HG03342 (cell line): ENCODE results near the gene VIM.
"Not testable (repeated sequence)": the region's sequence is repeated elsewhere in the genome, so short reads cannot be mapped to it uniquely, and the experiment has no call there.

Experiments used
- ATAC-seq: cut with Tn5 transposase; IDR thresholded peaks from one replicate; pipeline ENCODE4 v1.9.1; 2021; ENCODE audit warnings: mild to moderate bottlenecking, moderate library complexity; ENCODE audit not compliant: unreplicated experiment

Gene VIM

GRCh38 chr10:17255512-17255911 lies 27.5 kb downstream of the VIM start:
- ATAC-seq: no peak

GRCh38 chr10:17256051-17256450 lies 28.0 kb downstream of the VIM start:
- ATAC-seq: no peak

- ATAC-seq: no peak
Observed at GRCh38 chr10:17256627-17257026, 28.6 kb downstream of the VIM start.

GRCh38 chr10:17257466-17258321 lies 29.7 kb downstream of the VIM start:
- peak; percentile 89 for ATAC-seq

- ATAC-seq: no peak
Observed at GRCh38 chr10:17262502-17262901, 34.5 kb downstream of the VIM start.

DNA sequence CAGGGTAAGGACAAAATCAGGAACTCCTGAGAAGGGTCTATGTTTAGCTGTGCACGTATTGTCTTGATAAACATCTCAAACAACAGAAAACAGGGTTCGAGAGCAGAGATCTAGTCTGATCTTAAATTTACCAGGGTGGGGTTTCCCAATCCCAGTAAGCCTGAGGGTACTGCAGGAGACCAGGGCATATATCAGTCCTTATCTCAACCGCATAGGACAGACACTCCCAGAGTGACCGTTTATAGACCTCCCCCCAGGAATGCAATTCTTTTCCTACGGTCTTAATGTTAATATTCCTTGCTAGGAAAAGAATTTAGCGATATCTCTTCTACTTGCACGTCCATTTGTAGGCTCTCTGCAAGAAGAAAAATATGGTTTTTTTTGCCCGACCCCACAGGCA lies 35.5 kb downstream of the VIM start:
- no peak for ATAC-seq

GRCh38 chr10:17265468-17265867 lies 37.4 kb downstream of the VIM start:
- no peak for ATAC-seq

DNA sequence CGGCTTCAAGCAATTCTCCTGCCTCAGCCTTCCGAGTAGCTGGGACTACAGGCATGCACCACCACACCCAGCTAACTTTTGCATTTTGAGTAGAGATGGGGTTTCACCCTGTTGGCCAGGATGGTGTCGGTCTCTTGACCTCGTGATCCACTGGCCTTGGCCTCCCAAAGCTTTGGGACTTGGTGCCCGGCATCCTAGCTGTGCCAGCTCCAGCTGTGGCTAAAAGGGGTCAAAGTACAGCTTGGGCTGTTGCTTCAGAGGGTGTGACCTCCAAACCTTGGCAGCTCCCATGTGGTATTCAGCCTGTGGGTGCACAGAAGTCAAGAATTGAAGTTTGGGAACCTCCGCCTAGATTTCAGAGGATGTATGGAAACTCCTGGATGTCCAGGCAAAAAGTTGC lies 38.5 kb downstream of the VIM start:
- not testable (repeated sequence) for ATAC-seq

DNA sequence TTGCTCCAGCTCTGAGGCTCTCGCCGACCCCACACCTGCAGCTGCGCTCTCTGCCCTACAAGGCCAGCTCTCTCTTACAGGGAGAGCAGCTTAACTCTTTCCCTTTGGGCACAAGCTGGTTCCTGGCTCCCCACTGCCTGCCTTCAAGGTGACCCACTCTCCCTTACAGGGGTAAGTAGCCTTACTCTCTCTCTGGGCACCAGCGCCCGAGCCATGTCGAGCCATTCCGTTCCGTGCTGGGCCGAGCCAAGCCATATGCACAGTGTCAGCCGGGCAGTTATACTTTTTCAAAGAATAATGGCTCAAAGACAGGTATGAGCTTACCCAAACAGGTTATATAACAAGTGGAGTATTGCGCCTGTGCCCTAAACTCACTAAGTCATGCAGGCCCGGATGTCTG lies 44.6 kb downstream of the VIM start:
- ATAC-seq: no peak

- ATAC-seq: no peak
Observed at GRCh38 chr10:17273403-17273802, 45.4 kb downstream of the VIM start.

DNA sequence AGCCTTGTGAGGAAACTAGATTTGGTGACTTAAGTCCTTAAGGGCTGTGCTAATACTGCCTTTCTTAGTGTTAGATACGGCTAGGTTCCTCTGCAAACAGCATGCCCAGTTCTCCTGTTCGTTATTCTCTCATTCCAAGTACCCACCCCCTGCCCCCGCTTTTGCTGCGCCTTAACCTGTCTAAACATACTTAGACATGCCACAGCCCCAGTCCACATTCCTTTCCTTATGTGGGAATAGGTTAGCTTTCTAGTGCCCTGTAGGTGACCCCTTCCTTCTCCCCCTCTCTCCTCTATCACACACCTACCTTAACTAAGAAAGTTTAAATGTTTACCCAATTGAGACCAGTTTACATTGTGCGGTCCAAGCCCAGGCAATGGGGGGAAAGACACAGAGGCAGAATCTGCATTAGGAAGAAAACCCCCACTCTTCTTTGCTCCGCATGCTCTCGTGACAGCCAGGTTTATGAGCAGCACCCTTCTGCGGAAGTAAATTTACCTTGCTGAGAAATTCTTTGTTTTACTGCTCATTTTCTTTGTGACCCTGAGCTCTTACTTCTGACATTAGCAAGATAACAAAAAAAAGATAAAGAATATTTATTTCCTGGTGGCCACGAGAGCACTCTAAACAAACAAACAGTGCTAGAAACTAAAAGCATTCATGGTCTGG lies 48.8 kb downstream of the VIM start:
- no peak for ATAC-seq

DNA sequence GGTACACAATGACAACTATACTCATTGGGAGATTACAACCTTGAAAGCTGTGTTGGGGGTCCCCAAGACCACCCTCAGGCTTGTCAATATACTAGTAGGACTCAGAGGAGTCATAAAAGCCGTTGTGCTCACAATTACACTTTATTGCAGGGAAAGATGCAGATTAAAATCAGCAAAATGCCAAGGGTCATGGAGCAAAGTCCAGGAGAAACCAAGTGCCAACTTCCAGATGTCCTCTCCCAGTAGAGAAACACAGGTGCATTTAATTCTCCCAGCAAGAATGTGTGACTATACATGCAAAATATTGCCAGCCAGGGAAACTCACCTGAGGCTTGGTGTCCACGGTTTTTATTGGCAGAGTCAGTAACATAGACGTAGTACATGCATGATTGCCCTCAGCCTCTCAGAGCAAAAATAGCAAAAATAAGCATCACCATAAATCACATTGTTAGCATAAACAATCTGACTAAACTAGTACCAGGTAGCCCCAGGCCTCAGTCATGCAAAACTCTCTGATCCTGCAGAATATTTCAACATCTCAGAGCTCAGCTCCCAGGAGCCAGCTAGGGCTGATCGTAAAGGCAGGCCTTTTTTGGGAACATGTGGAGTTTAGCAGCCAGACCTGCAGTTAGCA lies 50.7 kb downstream of the VIM start:
- ATAC-seq: no peak

- ATAC-seq: no peak
Observed at GRCh38 chr10:17282311-17282710, 54.3 kb downstream of the VIM start.

- no peak for ATAC-seq
Observed at GRCh38 chr10:17286562-17287550, 58.8 kb downstream of the VIM start.
